ENCODE results near the gene STAT5B.
"Not testable (repeated sequence)": the region's sequence is repeated elsewhere in the genome, so short reads cannot be mapped to it uniquely, and the experiment has no call there.

The STAT5B gene

DNA sequence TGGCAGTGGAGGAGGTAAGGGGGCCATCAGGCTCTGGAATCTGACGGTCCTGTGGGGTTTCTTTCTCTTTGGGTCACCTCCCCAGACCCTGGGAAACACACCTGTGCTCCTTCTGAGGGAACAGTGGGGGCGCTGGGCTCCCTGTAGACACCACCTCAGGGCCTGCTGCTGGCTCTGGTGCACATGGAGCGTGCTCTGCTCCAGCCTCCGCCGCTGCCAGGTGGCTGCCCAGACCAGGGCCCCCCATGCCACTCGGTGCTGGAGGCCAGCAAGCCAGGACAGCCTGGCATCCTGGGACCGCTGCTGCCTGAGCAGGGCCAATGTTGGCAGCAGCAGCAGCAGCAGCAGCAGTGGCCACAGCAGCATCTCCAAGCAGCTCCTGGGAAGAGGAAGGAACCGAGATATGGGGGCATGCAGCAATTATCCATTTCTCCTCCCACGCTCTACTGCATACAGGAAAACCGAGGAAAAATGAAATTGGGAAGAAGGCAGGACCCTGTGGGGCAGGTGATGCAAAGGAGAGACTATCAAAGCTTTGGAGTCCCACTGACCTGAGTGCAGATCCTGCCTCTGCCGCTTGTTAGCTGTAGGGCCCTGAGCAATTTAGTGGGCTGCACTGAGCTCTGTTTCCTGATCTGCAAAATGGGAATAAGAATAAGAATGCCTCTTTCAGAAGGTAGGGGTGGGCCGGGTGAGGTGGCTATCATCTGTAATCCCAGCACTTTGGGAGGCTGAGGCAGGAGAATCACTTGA, 82.8 kb downstream of the STAT5B start:
- no peak for DNase-seq

DNA sequence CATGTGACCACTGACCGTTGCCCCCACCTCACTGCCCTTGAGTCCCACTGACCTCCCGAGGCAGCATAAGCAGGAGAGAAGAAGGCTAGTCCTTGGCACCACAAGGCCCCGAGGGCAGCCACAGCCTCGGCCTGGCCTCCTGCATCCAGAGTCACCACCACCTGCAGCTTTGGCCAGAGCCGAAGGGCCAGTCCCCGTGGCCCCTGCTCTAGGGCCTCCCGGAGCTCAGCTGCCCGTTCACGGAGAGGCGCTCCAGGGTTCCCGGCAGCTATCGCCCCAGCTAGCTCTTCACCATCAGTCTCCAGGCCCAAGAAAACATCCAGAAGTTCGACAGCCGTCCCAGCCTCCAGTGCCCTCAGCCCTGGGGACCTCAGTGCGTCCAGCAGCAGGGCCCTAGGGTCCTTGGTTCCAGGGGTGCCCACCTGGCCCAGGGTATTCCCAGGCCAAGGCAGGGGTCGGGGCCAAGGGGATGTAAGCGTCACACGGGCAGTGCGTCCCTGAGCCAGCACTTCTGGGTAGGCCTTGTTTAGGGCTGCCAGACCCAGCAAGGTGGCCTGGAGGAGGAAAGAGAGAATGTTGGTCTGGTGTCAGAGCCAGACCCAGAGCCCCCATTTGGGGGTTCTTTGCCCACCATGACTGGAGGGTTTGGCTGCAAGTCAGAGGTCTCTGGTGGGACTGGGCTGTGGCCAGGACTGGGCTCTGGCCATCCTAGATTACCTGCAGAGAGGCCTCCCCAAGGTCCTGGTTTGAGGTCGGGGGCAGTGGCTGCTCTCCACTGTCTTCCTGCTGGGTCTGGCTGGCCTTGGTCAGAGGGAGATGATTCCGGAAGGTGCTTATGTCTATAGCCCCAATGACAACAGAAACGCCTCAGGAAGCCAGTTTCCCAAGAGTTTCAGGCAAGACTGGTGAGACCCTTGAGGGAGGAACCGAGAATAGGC, 83.7 kb downstream of the STAT5B start:
- DNase-seq, result no peak

DNA sequence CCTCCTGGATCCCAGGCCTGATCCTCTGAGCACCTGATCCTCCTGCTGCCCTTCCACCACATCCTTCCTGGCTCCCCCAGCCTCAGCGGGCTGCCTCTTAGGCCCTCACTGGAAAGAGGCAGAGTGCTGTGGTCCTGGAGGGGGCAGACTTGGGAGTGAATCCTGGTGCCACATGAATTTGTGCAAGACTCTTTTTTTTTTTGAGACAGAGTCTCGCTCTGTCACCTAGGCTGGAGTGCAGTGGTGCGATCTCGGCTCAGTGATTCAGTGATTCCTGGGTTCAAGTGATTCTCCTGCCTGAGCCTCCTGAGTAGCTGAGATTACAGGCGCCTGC, 84.9 kb downstream of the STAT5B start:
- DNase-seq, result no peak

DNA sequence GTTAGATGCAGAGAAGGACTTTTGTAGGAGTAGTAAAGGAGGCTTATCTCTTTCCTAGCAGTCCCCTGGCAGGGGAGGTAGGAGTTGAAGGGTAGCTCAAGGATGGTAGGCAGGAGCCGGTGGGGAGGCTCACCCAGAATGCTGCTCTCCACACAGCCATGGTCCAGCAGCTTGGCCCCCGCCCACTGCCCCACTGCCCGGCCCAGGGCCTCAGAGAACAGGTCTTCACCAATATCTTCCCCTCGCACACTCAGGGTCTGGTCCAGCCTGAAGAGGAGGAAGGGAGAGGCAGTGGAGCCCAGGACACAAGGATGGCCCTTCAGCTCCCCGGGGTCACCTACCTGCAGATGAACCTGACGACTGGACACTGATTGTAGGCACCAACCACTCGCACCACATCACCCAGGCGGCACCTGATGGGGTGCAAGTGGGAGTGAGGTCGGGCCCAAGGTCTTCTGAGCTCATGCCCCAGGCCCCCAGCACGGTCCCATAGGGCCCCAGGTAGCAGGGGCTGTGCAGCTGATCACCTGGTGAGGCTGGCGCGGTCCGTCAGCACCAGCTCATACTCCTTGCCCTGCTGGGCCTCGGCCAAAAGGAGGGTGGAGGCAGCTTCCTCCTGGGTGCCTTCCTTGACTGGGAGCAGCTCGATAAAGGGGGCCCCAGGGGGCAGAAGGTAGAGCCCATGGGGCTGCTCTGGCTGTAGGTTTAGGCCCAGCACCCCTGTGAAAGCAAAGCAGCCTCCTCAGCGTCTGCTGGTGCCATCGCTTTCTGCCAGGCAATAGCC, 85.5 kb downstream of the STAT5B start:
- no peak for DNase-seq

DNA sequence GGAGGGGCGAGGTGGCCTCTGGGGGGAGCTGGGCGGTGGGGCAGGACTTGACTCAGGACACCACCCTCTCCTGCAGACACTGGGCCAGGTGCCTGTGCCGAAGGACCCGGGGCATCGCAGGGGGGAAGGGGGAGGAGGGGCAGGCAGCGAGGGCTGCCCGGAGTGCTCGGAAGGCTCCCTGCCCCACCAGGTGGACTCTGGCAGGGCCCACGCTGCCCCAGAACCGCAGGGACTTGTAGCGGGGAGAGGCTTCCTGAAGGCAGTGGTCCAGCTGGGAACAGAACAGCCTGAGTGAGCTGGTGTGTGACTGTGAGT, 86.6 kb downstream of the STAT5B start:
- no peak for DNase-seq

DNA sequence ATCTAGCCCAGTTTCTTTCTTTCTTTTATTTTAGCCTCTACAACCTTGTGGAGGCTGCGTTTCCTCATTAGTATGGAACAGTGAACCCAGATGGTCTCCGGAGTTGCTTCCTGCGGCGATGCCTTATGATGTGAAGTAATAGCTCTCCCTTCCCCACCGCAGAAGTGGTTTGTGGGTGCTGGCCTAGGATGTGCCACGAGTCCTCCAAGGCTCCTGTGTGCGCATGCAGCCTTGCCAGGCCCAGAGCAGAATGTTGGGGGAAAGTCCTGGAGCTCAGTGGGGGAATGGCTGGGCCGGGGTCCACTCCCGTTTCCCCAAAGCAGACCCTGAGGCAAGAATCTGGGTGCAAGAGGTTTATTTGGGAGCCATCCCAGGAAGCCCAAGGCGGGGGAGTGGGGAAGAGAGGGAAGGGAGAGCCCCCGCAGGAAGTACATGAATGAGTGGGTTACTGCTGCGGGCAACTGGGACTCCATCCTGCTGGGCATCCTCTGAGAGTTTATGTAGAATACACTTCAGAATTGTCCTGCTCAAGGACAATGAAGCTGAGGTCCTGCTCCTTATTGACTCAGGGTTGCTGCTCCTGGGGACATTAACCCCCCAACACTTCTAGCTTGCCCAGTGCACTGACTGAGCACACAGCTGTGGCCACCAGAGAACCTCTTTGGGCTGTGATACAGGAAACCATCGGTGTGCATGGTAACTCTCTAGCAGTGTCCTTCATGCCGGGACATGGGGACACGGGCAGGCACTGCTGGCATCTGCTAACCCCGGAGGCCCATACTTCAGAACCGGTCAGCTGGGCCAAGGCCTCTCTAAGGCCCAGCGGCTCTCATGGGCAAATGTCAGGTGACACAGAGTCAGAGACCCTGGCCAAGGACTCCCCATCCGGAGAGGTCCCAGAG, 87.2 kb downstream of the STAT5B start:
- no peak for DNase-seq

DNA sequence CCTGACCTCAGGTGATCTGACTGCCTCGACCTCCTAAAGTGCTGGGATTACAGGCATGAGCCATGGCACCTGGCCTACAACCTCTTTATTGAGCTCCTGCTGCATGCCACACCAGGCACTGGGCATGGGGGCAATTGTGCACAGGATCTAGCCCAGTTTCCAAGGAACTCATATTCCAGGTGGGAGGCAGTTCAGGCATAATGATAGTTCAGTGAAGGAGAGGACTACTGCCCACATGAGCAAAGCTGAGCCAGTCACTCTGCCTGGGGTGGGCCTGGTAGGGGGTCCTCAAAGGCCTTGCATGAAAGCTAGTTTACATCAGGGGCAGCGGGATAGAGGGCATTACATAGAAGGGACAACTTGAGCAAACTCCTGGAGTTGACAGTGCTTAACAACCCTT, 88.4 kb downstream of the STAT5B start:
- no peak for DNase-seq

DNA sequence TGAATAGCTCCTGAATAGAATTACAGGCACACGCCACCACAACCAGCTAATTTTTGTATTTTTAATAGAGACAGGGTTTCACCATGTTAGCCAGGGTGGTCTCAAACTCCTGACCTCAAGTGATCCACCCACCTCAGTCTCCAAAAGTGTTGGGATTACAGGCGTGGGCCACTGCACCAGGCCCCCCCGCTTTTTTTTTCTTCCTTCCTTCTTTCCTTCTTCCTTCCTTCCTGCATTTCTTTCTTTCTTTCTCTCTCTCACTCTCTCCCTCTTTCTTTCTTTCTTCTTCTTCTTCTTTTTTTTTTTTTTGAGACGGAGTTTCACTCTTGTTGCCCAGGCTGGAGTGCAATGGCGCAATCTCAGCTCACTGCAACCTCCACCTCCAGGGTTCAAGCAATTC, 90.0 kb downstream of the STAT5B start:
- not testable (repeated sequence) for DNase-seq

DNA sequence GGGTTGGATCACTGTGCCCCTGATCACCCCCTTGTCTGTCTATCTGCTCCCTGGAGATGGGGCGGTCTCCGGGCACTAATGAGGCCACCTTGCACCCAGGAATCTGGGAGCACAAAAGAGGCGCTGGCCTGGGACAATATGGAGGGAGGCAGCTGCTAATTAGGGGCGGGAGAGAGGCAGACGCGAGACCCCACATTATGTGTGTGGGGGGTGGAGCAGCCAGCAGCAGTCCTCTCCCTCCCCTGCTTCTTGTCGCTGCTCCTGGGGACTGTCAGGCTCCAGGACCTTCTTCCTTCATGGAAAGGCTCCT, 90.6 kb downstream of the STAT5B start:
- no peak for DNase-seq

DNA sequence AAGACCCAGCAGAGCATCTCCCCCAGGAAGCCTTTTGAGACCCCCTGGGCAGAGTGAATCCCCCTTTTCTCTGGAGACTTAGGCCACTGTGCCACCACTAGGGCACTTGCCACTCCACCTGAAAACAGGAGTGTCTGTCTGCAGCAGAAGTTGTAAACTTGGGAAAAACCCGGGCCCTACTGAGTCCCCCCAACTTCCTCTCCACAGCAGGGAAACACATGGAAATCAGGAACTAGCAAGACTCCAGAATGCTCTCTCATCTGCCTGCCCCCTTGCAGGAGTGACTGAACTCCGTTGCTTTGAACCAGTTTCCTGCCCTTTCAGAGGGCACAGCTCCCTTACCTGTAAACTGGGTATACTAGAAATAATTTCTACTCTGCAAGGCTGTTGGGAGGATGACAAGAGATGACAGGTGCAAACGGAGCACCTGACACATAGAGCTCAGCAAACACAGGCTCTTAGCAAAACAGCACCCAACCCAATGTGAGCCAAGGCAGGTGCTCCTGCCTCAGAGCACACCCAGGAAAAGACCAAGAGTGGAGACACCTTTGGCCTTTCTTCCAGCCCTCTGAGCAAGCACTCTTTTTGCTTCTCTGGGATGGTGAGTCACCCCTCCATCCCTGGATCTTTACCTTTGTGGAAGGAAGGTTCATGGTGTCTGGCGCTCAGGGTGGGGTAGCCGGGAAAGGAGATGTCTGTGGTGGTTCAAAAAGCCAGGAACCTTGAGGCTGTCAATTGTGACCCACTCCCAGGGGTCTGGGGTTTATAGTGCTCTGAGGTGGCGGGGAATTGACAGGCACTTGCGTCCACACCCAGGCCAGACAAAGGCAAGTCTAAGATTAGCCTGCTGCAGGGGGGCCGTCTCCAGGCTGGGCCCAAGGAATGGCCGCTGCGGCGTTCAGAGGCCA, 91.2 kb downstream of the STAT5B start, which contains the start of gene HCRT:
Gene HCRT (minus strand): TSS at position 740 of the 908 bp plus-strand sequence. CDS start 87 bp downstream, at position 653.
- DNase-seq, result no peak

DNA sequence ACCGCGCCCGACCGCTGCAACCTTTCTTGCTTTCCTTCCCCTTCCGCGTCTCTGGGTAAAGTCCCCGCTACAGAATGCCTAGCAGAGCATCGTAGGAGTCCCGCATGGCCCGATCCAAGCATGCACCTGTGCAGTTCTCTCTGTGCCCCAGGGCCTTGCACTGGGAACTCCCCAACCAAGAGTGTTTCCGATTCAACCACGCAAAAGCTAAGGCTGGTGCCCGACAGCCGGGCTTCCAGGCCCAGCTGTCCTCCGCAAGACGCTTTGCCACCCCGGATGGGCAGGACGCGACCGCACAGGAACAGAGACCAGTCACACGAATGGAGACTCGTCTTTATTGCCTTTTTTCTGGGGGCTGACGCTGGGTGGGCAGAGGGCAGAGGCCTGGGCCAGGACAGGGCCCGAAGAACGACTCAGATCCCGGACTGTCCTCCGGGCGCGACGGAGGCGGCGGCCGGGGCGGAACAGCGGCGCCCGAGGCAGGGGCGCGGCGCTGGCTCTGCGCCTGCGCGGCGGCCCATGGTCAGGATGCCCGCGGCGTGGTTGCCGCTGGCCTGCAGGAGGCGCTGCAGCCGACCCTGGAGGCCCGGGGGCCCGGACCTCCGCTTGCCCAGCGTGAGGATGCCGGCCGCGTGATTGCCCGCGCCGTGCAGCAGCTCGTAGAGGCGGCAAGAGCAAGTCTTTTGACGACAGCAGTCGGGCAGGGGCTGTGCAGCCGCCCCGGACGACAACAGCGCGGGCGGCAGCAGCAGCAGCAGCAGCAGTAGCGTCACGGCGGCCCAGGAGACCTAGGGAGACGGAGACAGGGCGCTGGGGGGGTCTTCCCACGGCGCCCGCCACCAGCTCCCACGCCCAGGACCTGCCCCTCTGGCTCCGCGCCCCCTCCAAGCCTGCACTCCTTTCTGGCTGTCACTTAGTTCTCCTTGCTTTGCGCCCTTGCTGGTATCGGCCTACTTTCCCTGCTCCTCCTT, 92.2 kb downstream of the STAT5B start:
- DNase-seq, result peak; percentile 41

DNA sequence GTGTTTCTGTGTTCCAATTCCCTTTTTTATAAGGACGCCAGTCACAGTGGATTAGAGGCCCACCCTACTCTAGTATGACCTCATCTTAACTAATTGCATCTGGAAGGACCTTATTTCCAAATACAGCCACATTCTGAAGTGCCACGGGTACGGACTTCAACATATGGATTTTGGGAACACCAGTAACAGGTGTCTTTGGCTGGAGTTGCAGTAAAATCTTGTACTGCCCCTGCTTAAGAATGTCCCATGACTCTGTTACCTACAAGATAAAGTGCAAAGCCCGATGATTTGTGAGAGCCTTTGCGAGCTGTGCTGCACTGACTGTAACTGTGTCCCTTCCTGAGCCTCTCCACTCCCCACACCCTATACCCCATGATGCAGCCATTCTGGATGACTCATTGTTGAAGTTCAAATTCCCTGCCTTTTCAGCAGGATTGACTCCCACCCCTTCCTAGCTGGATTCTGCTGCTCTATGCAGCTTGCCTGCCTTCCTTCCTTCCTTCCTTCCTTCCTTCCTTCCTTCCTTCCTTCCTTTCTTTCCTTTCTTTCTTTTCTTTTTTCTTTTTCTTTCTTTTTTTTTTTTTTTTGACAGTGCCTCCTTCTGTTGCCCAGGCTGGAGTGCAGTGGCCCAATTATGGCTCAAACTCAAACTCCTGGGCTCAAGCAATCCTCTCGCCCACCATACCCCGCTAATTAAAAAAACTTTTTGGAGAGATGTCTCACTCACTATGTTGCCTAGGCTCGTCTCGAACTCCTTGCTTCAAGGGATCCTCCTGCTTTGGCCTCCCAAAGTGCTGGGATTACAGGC, 93.1 kb downstream of the STAT5B start:
- no peak for DNase-seq

DNA sequence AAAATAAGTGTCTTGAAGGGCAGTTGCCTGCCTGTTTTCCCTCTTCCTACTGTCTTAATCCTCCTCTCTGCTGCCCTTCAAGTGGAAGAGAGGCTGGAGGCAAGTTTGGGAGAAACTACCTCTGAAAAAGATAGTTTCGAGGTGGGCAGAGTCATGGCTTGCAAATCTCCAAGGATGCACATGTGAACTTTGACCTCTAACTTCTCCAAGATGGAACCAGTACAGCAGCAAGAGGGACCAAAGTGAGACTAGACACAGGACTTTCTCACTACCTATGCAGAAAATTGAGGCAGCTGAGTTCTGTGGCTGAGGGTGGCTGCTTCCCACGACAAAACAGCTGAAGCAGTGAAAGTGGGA, 94.4 kb downstream of the STAT5B start:
- DNase-seq, result no peak

DNA sequence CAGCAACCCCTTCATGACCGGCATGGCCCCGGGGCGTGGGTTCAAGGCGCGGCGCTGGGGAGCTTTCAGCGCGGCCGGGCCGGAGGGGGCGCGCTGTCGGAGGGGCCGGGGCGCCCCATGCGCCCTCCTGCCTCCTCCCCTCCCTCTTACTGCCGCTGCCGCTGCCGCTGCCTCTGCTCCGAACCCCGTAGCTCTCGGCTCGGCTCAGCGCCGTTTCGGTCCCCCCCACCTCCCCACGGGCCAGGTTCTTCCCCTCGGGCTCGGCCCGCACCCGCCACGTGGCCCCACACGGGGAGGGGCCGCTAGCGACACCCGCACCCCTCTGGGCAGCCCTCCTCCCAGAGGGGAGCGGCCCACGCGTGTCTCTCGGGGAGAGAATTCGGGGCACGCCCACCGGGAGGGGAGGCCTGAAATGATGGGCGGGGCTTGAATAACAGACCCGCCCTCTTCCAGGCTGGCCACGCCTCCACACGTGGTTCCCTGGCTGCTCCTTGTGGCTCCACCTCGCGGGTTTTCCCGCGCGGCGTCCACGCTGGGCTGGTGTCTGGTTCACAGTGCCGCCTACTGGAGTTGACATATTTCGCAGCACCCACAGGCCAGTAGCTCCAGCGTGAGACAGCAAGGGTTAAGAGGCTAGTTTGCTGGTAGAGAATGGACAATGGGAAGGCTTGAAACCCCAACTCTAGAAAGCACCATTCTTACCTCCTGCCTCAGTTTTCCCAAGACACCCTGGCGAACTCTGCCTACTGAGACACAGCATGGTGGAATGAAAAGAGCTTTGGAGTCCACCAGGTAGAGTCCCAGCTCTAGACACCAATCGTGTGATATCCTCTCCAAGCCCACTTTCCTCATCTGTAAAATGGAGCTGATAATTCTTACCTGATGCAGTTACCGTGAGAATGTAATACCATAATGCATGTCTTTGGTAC, 95.0 kb downstream of the STAT5B start, which contains the start of gene KCNH4:
Gene KCNH4 (minus strand): TSS at position 221 of the 929 bp plus-strand sequence. CDS start 197 bp downstream, at position 24.
- peak; percentile 78 for DNase-seq

DNA sequence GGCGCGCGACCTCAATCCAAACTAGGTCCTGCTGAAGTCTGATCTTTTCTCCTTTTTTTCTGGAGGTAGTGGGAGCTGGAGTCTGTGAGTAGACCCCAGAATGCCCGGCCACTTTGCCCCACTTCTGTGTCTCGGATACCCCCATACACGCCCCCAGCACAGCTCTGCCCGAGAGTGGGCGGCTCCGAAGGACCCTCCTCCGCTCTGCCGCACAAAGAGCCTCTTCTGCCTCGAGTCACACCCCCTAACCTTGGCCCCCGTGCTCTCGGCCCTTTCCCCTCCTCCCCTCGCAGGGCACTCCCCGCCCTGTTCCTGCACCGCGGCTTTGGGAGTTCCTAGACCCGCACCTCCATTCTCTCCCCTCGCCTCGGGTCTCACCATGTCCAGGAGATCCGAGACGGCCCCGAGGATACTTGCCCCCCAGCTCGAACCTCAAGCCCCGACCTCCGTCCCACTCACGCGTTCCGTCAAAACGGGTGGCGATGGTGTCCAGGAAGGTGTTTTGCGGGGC, 95.7 kb downstream of the STAT5B start:
- no peak for DNase-seq

DNA sequence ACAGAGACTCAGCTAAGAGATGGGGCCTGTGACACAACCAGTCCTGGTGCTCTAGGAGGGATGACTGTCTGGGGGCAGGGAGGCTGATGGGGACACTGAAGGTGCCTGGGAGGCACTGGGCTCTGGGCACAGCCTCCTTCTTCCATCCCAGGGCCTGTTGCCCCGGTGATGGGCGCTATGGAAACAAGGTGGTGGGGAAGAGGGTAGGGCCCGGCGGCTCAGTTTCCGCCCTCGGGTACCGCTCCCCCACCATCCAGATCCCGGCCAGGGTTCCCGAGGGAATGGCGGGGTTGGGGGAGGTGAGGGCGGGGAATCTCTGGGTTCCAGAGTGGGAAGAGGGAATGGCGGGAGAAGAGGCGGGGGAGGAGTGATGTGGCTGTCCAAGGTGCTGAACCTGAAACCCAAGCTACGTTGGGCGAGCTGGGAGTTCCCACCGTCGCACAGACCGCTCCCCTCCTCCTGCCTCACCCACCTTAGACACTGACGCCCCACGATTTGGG, 96.2 kb downstream of the STAT5B start:
- DNase-seq, result peak; percentile 74

DNA sequence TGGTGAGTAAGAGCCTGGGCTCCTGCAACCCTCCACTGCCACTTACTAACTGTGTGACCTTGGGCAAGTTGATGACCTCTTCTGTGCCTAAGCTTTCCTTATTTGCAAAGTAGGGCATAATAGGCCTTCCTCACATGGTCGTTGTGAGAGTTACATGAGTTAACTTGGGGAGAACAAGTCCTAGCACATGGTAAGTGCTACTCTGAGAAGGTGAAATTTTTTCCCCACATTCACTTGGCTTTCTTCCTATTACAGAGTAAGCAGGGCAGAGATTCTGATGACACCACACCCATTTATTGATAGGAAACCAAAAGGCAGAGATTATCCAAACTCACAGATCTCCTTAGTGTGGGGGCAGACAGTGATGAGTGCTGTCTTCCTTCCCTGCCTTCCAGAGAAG, 96.9 kb downstream of the STAT5B start:
- DNase-seq, result no peak

DNA sequence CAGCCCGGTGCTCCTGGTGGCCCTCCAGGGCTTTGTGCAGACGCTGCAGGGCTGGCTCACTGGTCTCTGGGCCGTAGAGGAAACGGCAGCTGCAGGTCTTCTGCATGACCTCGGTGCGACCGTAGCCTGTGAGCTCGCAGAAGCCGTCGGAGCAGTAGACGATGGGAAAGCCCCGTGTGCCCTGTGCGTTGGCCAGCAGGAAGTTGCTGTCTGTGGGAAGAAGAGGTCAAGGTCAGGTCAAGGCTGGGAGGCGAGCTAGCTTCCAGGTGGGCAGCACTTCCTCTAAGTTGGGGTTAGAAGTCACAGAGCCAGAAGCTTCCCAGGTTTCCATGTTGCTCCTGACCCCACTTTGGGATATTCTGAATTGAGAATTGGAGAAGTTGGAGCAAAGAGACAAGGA, 97.4 kb downstream of the STAT5B start:
- DNase-seq, result no peak
